HG03097 (cell line): ENCODE data around the gene RHOH.
"Not testable (repeated sequence)": the region's sequence is repeated elsewhere in the genome, so short reads cannot be mapped to it uniquely, and the experiment has no call there.

Experiments used
- ATAC-seq: cut with Tn5 transposase; IDR thresholded peaks from one replicate; pipeline ENCODE4 v1.9.1; 2021; ENCODE audit not compliant: unreplicated experiment, low FRiP score

RHOH gene

DNA sequence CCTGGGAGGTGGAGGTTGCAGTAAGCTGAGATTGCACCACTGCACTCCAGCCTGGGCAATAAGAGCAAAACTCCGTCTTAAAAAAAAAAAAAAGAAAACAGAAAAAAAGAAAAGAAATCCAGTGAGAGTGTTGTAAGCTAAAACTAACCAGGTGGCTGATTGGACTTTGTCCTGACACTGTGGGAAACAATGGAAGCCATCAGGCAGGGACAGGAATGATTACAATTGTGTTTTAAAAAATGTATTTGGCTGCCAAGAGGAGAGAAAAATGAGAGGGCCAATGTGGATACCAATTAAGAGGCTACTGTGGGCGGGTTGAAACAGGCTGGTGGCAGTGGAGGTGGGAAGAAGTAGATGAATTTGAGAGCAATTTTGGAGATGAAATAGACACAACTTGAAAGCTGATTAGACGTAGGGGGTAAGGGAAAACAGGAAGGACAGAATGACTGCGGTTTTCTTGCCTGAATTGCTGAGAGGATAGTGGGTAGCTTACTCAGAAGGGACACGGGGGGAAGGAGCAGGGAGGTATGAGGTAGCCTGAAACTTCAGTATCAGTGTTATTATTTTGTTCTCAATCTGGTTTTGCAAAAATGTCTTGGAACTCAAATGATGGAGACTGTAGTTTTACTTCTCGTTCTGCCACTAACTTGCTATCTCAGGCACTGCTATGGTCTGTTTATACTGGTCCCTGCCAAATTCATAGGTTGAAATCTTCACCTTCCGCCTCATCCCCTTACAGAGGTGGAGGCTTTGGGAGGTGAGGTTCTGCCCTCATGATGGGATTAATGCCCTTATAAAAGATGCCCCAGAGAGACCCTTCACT lies 92.7 kb downstream of the RHOH start:
- ATAC-seq, result no peak

DNA sequence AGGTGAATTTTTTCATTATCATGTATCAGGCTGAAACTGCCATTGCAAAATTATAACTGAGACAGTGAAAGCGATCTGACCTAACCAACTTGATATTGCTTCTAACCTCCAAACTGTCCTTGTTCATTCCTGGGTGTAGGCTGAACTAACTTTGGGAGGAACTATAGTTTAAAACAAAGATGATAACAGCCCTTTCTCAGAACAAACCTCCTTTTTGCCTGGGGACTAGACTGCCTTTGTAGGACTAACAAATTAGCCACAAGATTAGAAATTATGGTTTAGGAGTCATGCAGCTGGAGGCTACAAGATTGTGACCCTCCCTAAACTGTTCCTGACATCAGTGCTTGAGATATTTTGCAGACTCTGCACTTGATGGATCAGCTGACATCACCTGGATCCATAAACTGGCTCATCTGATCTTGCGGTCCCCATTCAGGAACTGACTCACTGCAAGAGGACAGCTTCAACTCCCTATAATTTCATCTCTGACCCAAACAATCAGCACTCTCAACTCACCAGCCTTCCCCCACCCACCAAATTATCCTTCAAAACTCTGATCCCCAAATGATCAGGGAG lies 93.9 kb downstream of the RHOH start:
- ATAC-seq, result not testable (repeated sequence)

DNA sequence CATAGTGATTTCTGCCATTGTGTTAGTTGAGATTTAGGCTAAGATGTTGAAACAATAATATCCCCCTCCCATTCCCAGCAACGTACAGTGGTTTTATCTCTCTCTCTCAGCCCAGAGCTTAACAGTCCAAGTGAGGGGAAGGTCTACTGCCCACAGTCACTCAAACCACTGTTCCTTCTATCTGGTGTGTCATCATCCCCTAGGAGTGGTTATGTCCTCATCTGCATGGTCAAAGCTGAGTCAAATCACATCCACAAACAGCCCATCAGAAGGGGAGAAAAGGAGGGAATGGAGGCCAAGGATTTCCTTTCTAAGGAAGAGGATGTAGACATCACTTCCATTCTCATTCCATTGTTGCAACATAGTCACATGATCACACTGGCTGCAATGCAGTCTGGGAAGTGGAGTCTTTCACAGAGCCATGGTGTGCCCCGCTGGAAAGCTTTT lies 95.5 kb downstream of the RHOH start:
- ATAC-seq, result no peak

- ATAC-seq, result no peak
Measured at GRCh38 chr4:40294339-40294738, 97.5 kb downstream of the RHOH start.

DNA sequence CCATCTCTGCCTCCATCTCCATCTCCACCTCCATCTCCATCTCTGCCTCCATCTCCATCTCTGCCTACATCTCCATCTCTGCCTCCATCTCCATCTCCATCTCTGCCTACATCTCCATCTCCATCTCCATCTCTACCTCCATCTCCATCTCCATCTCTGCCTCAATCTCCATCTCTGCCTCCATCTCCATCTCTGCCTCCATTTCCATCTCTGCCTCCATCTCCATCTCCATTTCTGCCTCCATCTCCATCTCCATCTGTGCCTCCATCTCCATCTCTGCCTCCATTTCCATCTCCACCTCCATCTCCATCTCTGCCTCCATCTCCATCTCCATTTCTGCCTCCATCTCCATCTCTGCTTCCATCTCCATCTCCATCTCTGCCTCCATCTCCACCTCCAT lies 98.2 kb downstream of the RHOH start:
- not testable (repeated sequence) for ATAC-seq

GRCh38 chr4:40295572-40295971 lies 98.7 kb downstream of the RHOH start:
- no peak for ATAC-seq
